CD4-positive, alpha-beta T cell treated with Interleukin-6 for 4 hours (primary cell): Measurements from ENCODE around the gene WDFY3.

ENCODE experiments used
- DNase-seq: peaks from one replicate; pipeline ENCODE4 v3.0.0-alpha.2; 2020; ENCODE audit warnings: mixed read lengths

WDFY3 gene

DNA sequence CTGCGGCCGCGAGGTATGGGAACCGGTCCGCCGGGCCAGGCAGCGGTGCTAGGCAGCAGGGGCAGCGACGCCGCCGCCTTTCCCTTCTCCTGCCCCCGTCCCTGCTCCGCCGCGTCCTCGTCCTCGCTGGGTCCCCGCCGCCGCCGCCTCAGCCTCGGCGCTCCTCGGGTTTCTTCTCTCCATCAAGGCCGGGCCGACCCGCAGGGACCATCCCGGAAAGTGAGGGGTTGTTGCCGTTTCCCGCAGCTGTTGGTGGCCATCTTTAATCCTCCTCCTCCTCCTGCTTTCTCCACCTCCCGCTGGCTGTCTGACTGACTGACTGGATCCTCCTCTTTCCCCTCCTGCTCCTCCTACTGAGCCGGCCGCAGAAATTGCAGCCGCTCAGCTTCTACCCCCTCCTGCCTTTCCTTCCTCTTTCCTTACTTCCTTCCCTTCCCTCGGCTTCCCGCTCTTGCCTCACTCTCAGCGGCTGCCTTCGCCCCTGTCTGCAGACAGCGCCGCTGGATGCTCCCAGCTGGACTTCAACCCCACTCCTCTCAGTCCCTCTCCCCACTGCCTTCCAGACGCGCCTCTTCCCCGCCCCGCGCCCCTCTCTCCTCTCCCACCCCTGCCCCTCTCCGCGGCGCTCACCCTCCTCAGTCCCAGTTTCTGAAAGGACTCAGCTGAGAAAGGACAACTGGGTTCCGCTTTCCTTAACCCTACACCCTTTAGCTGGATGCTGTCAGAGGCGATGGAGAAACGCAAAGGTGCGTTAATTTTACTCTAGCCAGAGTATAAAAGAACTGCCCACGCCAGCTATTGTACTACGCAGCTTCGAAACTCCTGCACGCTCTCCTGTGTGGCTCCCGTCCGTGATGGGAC, at the start of gene WDFY3:
TSS of gene WDFY3 (minus strand) at position 309 of the 861 bp plus-strand sequence. CDS start 106,099 bp downstream, outside the sequence.
- DNase-seq, result no peak

DNA sequence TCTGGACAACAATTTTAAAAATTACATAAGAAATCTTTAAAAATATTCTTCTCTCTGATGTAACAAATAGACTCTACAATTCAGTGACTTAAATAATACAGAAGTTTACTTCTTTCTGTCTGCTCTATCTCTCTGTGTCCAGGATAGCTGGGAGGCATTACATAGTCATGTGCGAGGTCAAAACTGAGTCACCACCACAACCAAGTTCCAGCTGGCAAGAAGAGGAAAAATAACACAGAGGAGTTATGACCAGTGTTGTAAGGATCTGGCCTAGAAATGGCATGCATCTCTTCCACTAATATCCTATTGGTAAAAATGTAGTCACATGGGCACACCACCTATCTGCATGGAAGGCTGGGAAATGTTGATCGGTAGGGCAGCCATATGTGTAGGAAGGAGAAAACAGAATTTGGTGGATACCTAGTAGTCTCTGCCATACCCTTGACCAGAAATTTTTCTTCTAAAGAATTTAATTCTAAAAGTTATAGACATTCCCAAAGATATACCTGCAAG, 39.4 kb upstream of the WDFY3 start:
- DNase-seq, result no peak

DNA sequence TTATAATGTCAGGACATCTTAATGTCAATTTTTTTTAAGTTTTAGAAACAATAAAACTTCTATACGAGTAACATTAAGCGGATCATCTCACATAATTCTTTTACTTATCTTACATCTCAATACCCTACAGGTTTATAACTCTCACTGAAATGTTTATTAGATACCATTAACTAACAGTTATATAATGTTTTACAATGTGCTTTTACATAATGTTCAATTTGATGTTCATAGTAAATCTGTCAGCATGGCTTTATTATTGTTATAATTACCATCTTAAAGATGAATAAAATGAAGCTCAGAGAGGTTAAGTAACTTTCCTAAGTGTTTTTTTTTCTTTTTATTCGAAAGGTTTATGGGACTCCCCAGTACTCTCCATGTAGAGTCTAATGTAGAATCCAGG, 33.9 kb upstream of the WDFY3 start:
- no peak for DNase-seq

GRCh38 chr4:84995386-84995785, 28.9 kb upstream of the WDFY3 start:
- DNase-seq, result no peak

- no peak for DNase-seq
Observed at GRCh38 chr4:84994280-84994679, 27.8 kb upstream of the WDFY3 start.

DNA sequence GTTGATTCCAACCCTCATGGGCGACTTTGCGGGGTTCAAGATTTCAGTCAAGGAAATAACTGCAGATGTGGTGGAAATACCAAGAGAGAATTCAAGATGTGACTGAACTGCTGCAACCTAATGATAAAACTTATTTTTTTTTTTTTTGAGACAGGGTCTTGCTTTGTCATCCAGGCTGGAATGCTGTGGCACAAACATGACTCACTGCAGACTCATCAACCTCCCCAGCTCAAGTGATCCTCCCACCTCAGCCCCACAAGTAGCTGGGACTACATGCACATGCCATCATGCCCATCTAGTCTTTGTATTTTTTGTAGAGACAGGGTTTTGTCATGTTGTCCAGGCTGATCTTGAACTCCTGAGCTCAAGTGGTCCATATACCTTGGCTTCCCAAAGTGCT, 19.5 kb upstream of the WDFY3 start:
- no peak for DNase-seq

GRCh38 chr4:84977396-84977795, 10.9 kb upstream of the WDFY3 start:
- DNase-seq, result no peak

- no peak for DNase-seq
Observed at GRCh38 chr4:84973856-84974255, 7.4 kb upstream of the WDFY3 start.

- DNase-seq, result no peak
Observed at GRCh38 chr4:84971319-84971932, 4.9 kb upstream of the WDFY3 start.

GRCh38 chr4:84968925-84969324, 2.4 kb upstream of the WDFY3 start:
- DNase-seq, result no peak

- DNase-seq, result no peak
Observed at GRCh38 chr4:84967243-84967690, 777 bp upstream of the WDFY3 start.

GRCh38 chr4:84965553-84966381, 723 bp downstream of the WDFY3 start:
- DNase-seq, result no peak

- DNase-seq, result no peak
Observed at GRCh38 chr4:84964995-84965552, 1.4 kb downstream of the WDFY3 start.

DNA sequence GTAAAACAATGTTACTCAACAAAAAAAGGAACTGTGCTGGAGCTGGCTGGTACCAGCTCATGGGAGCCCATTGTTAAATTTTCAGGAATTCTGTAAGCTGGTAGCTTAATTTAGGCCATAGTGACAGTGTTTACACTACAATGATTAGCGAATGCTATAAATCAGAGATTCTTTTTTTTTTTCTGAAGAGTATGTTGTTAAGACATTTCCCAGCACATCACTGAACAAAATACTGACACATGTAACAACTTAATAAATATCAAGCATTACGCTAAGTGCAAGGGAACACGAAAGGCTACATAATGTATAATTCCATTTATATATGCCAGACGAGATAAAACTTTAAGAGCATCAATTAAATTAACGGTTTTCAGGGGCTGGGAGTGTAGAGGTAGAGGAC, 4.4 kb downstream of the WDFY3 start:
- no peak for DNase-seq

GRCh38 chr4:84958434-84958833, 8.1 kb downstream of the WDFY3 start:
- DNase-seq, result no peak

DNA sequence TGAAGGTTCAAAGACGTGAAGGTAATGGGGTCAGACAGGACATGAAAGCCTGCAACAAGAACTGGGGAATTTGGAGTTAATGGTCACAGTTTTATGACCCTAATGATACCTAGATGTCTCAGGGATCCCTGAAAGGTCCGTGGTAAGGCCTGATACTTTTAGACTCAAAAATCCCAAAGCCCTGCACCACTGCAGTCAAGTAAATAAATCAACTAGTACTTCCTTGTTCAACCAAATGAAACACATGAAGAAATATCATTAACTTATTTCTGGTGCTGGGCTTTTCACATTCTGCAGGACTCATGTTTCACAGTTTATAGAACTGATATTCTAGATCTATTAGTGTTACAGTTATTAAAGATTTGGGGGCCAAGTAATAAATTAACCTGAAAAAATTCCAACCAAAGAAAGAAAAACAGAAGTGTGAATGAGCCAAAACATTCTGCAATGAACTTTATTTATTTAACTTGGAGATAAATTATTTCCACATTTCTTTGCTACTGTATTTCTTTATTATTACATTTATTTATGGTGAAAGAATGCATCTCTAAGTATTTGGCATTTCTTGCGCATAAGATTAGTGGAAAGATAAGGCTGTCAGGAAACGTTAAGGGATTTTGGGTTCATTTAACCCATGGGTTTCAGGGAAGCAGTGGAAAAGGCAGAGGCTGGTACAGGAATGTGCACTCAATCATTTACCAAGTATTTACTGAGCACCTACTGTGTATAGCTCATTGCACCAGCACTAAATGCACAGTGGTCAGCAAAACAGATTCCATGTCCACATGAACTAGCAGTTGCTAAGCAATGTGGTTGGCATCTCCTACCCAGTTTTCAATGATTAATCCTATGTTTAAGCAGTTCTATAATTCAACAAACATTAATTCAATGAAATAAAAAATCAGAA, 8.7 kb downstream of the WDFY3 start:
- DNase-seq, result no peak

GRCh38 chr4:84956014-84956413, 10.5 kb downstream of the WDFY3 start:
- no peak for DNase-seq

DNA sequence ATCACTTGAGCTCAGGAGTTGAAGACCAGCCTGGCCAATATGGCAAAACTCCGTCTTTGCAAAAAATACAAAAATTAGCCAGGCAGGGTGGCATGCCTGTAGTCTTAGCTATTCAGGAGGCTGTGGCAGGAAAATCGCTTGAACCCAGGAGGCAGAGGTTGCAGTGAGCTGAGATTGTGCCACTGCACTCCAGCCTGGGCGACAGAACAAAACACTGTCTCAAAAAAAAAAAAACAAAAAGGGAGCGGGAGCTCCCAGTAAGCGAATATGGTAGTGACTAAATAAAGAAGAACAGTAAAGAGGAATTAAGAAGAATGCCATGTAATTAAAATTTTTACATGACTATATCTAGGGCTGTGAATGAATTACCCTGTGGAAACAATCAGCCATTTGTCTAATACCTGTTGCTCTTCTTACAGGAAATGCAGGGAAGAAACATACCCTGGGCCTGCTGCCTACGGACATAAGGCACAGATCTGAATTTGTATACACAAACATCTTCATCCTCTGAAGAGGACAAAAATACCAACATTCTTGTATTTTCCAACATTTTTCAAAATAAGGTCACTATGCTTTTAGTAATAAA, 11.4 kb downstream of the WDFY3 start:
- DNase-seq, result no peak

DNA sequence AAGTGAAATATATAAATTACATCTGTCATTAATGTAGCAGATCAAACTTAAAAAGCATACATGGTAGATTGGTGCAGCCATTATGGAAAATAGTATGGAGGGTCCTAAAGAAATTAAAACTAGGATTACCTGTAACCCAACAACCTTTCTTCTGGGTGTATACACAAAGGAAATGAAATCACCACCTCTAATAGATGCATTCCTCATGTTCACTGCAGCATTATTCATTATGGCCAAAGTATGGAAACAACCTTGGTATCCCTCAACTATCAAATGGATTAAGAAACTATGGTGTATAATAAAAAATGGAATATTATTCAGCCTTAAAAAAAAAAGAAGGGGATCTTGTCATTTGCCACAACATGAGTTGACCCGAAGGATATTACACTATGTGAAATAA, 13.7 kb downstream of the WDFY3 start:
- no peak for DNase-seq

DNA sequence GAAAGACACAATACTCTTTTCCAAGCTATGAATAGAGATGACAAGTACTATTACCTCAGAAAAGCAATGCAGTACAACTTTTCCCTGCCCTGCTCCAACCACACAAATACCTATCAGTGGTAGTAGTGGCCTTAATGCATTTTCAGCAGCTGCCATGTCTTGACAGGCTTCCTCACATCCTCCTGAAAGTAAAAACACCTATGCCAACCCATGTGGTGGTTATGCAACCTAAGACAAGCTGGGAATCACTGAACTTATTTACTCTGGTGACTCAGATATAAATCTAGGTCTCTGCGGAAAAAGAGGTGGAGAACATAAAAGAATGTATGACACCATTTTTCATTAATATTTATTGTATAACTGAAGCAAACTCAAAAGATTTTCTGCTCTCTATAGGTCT, 14.5 kb downstream of the WDFY3 start:
- no peak for DNase-seq

GRCh38 chr4:84948056-84948455, 18.4 kb downstream of the WDFY3 start:
- no peak for DNase-seq
